Activated CD4-positive, alpha-beta memory T cell treated with anti-CD3 and anti-CD28 coated beads for 36 hours (primary cell): ENCODE data around the gene OTULIN. TPM values are rescaled to one million over a fixed set of nuclear protein-coding genes. Genes with fewer than 3 reads are reported as not detected.
A peak's percentile ranks its signal among the peaks of the same experiment; 100 is the strongest.

ENCODE experiments used
- CTCF ChIA-PET: fragments of 350-600 bp; sonication (Branson Sonifier 250); formaldehyde crosslinking; loops from one replicate; lab custom pipeline; 2021; ENCODE audit warnings: antibody characterized with exemption, inconsistent platforms; lab: Charles Lee
- POLR2A ChIA-PET: fragments of 350-600 bp; sonication (Branson Sonifier 250); formaldehyde crosslinking; loops from one replicate; lab custom pipeline; 2021; ENCODE audit warnings: antibody characterized with exemption; lab: Charles Lee
- DNase-seq: peaks from one replicate; pipeline ENCODE4 v3.0.0-alpha.2; 2020
- H3K27ac Mint-ChIP-seq: one replicate; pipeline ENCODE4 v1.8.0; 2021; ENCODE audit warnings: mixed read lengths
- H3K27me3 Mint-ChIP-seq: one replicate; pipeline ENCODE4 v1.8.0; 2021; ENCODE audit warnings: mixed read lengths
- H3K36me3 Mint-ChIP-seq: one replicate; pipeline ENCODE4 v1.8.0; 2021; ENCODE audit warnings: mixed read lengths
- H3K4me1 Mint-ChIP-seq: one replicate; pipeline ENCODE4 v1.8.0; 2021; ENCODE audit warnings: low read depth, mixed read lengths
- H3K4me3 Mint-ChIP-seq: one replicate; pipeline ENCODE4 v1.8.0; 2021; ENCODE audit warnings: mild to moderate bottlenecking, mixed read lengths
- H3K9me3 Mint-ChIP-seq: one replicate; pipeline ENCODE4 v1.8.0; 2021; ENCODE audit warnings: mixed read lengths
- intact Hi-C: fragments of 100-400 bp; cut with micrococcal nuclease; formaldehyde crosslinking; loops from one replicate; pipeline ENCODE4 v1.15.1; 2023
- total RNA-seq, 2 experiments: library from RNA; stranded (reverse); gene quantifications; one replicate each; pipeline ENCODE4 v1.2.3, GENCODE V29; 2021

OTULIN gene
- total RNA-seq, 2 experiments from 2014 or later, result 53.3 to 53.6 TPM

GRCh38 chr5:14696851-14697250 is 32.3 kb downstream of the OTULIN start:
- no peaks in the 10 kb centered on the region for H3K27me3 Mint-ChIP-seq
- CTCF ChIA-PET, result interaction anchor here (1.1 kb wide), 1 partner anchor 30 kb away, joined by 3 read pairs; no protein-coding TSS in a partner anchor
- H3K9me3 Mint-ChIP-seq, result no peaks in the 10 kb centered on the region
- no peak overlapping the region for H3K4me3 Mint-ChIP-seq
- peaks cover 41% of the 10 kb centered on the region for H3K4me1 Mint-ChIP-seq
- H3K36me3 Mint-ChIP-seq, result peaks cover 64% of the 10 kb centered on the region
- no peak for DNase-seq
- intact Hi-C loops, result no loop called here
- POLR2A ChIA-PET, result interaction anchor here (1.3 kb wide), 1 partner anchor 11 kb away, joined by 3 read pairs; no protein-coding TSS in a partner anchor
- H3K27ac Mint-ChIP-seq, result no peak overlapping the region

- DNase-seq, result no peak
- Mint-ChIP-seq H3K9me3 (no peaks in the 10 kb centered on the region), H3K4me3 (no peak overlapping the region), H3K27me3 (no peaks in the 10 kb centered on the region), H3K4me1 (peaks cover 56% of the 10 kb centered on the region), H3K27ac (peak overlapping the region; percentile 59), H3K36me3 (peaks cover 65% of the 10 kb centered on the region)
- ChIA-PET CTCF (interaction anchor here (1.0 to 1.3 kb wide), 2 partner anchors 13 to 347 kb away, joined by 3 to 6 read pairs; no protein-coding TSS in a partner anchor), POLR2A (no interaction called here)
- intact Hi-C loops, result no loop called here
Measured at GRCh38 chr5:14698495-14698894, 34.0 kb downstream of the OTULIN start.

DNA sequence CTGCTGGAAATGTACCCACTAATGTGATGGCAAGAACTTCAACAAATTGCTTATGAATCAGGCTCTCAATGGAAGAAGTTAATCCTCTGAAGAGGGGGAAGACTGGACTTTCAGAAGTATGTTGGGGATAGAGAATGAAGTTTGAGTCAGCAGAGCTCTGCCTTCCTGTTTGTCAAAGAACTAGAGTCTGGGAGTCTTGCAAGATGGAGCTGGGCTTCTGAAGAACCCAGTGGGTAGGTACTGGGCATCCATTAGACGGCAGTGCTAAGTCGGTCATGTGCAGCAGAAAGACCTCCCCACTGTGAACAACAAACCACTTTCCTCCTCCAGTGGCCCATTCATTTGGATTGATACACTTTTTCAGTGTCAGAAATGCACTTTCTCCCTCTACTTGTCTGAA is 34.6 kb downstream of the OTULIN start:
- POLR2A ChIA-PET, result no interaction called here
- Mint-ChIP-seq H3K9me3 (no peaks in the 10 kb centered on the region), H3K27me3 (no peaks in the 10 kb centered on the region), H3K4me3 (no peak overlapping the region), H3K4me1 (peaks cover 61% of the 10 kb centered on the region), H3K36me3 (peaks cover 64% of the 10 kb centered on the region), H3K27ac (peak overlapping the region; percentile 67)
- intact Hi-C loops, result no loop called here
- no peak for DNase-seq
- CTCF ChIA-PET, result interaction anchor here (1.3 kb wide), 1 partner anchor 347 kb away, joined by 3 read pairs; no protein-coding TSS in a partner anchor

DNA sequence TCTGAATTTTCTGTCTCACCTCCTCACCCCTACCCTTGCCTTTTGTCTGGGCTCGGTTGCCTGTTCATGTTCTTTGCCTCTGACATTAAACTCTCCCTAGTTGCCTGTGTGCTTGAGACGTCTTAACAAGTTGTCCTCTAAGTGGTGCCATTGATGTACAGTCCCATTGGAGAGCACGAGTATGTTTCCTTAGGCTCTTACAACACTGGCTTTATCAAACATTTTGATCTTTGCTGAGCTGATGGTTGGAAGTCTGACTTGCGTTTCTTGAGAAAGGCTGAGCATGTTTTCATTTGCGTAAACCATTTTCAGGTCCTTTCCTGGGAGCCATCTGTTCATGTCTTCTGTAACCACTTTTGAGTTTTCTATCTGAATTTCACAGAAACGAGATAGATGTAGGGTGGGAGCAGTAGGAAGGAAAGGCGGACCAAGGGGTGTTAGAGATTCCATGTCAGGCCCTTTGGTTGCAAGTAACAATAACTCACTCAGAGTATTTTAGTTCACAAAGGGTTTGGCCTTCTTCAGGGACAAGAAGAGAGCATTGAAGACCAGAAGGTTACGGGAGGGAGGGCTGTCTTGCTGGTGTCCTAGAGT is 35.4 kb downstream of the OTULIN start:
- H3K36me3 Mint-ChIP-seq, result peaks cover 70% of the 10 kb centered on the region
- H3K27me3 Mint-ChIP-seq, result no peaks in the 10 kb centered on the region
- H3K4me3 Mint-ChIP-seq, result no peak overlapping the region
- no peak for DNase-seq
- ChIA-PET CTCF (interaction anchor here (1.3 kb wide), 1 partner anchor 348 kb away, joined by 3 read pairs; no protein-coding TSS in a partner anchor), POLR2A (no interaction called here)
- intact Hi-C loops, result no loop called here
- H3K4me1 Mint-ChIP-seq, result peaks cover 67% of the 10 kb centered on the region
- no peaks in the 10 kb centered on the region for H3K9me3 Mint-ChIP-seq
- peak overlapping the region; percentile 40 for H3K27ac Mint-ChIP-seq

- CTCF ChIA-PET, result interaction anchor here (1.1 kb wide), 1 partner anchor 27 kb away, joined by 4 read pairs; no protein-coding TSS in a partner anchor
- no peak overlapping the region for H3K4me3 Mint-ChIP-seq
Measured at GRCh38 chr5:14700478-14701436, 36.2 kb downstream of the OTULIN start.

GRCh38 chr5:14701556-14701955 is 37.0 kb downstream of the OTULIN start:
- no peaks in the 10 kb centered on the region for H3K9me3 Mint-ChIP-seq
- POLR2A ChIA-PET, result no interaction called here

More at GRCh38 chr5:14700478-14701436, 36.2 kb downstream of the OTULIN start:
- DNase-seq, result no peak
- H3K27me3 Mint-ChIP-seq, result no peaks in the 10 kb centered on the region
- peaks cover 74% of the 10 kb centered on the region for H3K36me3 Mint-ChIP-seq
- H3K4me1 Mint-ChIP-seq, result peaks cover 71% of the 10 kb centered on the region
- intact Hi-C loops, result no loop called here
- POLR2A ChIA-PET, result interaction anchor here (0.7 kb wide), 1 partner anchor 22 kb away, joined by 3 read pairs; no protein-coding TSS in a partner anchor
- H3K27ac Mint-ChIP-seq, result no peak overlapping the region
- H3K9me3 Mint-ChIP-seq, result no peaks in the 10 kb centered on the region

DNA sequence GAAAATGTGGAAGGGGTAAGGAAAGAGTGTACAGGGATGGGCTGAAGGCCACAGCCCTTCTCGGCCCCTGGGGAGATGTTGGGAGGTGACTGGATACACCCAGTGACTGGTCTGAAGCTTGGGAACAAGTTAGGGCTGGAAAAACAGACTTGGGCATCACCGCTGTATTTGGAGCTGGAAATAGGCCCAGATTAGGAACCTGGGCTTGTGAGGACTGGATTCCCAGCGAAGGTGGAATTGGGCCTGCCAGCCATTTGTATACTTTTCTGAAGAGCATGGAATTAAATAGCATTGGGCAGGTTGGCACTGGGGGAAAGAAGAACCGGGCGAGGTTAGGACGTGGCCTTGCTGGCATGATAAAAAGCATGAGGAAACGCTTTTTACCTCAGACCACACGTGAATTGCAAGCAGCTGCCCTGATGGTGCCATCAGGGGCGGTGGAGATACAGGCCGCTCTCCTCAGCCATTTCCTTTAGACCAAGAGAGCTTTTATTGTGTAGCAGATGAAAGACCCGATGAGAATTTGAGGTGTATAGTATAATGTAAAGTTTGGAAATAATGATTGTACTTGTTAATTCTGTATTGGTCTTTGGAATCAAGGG is 37.8 kb downstream of the OTULIN start:
- Mint-ChIP-seq H3K4me1 (peaks cover 80% of the 10 kb centered on the region), H3K9me3 (no peaks in the 10 kb centered on the region), H3K27ac (peak overlapping the region; percentile 57), H3K27me3 (no peaks in the 10 kb centered on the region), H3K4me3 (no peak overlapping the region), H3K36me3 (peaks cover 75% of the 10 kb centered on the region)
- CTCF ChIA-PET, result interaction anchor here (0.7 to 1.1 kb wide), 3 partner anchors 17 to 312 kb away, joined by 3 read pairs; no protein-coding TSS in a partner anchor
- POLR2A ChIA-PET, result interaction anchor here (0.6 to 1.3 kb wide), 3 partner anchors 19 to 30 kb away, joined by 3 to 5 read pairs (median 3); no protein-coding TSS in a partner anchor
- DNase-seq, result no peak
- intact Hi-C loops, result no loop called here

More at GRCh38 chr5:14701556-14701955, 37.0 kb downstream of the OTULIN start:
- H3K4me1 Mint-ChIP-seq, result peaks cover 74% of the 10 kb centered on the region
- intact Hi-C loops, result no loop called here
- H3K27ac Mint-ChIP-seq, result peak overlapping the region; percentile 57
- no peak for DNase-seq
- H3K4me3 Mint-ChIP-seq, result no peak overlapping the region
- no peaks in the 10 kb centered on the region for H3K27me3 Mint-ChIP-seq
- CTCF ChIA-PET, result interaction anchor here (1.1 kb wide), 1 partner anchor 26 kb away, joined by 4 read pairs; no protein-coding TSS in a partner anchor
- H3K36me3 Mint-ChIP-seq, result peaks cover 75% of the 10 kb centered on the region

GRCh38 chr5:14705556-14705955 is 41.0 kb downstream of the OTULIN start:
- peaks cover 84% of the 10 kb centered on the region for H3K36me3 Mint-ChIP-seq
- CTCF ChIA-PET, result interaction anchor here (0.9 to 5.3 kb wide), 5 partner anchors 20 to 297 kb away, joined by 3 to 33 read pairs (median 5); no protein-coding TSS in a partner anchor
- peak overlapping the region; percentile 94 for H3K27ac Mint-ChIP-seq

DNA sequence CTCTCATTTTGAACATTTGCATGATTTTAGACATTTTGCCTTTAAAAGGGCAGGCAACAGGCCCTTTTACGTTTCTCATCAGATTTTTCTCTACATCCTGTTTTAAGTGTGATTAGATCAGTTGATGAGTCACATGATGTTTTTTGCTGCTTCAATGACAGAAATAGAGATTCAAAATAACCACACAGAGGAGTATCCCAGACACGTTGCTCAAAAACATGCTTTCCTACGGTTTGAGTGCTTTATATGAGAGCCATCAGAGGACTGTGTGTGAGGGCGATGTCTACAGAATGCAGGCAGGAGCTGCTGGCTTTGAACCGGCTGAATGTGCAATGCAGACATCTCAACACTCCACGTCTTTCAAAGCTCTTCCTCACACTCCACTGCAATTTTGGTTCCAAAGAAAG is 42.1 kb downstream of the OTULIN start:
- Mint-ChIP-seq H3K36me3 (peaks cover 84% of the 10 kb centered on the region), H3K27ac (peak overlapping the region; percentile 94), H3K27me3 (no peaks in the 10 kb centered on the region), H3K4me1 (peaks cover 74% of the 10 kb centered on the region), H3K4me3 (peak overlapping the region; percentile 57), H3K9me3 (no peaks in the 10 kb centered on the region)
- POLR2A ChIA-PET, result interaction anchor here (0.6 to 0.9 kb wide), 3 partner anchors 103 to 291 kb away, joined by 3 to 4 read pairs (median 3); no protein-coding TSS in a partner anchor
- peak; percentile 56 for DNase-seq
- intact Hi-C loops, result loop anchor here (1.0 to 5.0 kb wide), 7 partner anchors 16 to 296 kb away; no protein-coding TSS in a partner anchor
- CTCF ChIA-PET, result interaction anchor here (1.1 to 5.3 kb wide), 3 partner anchors 21 to 164 kb away, joined by 6 to 33 read pairs (median 21); partner anchors contain the start of gene ANKH

More at GRCh38 chr5:14705556-14705955, 41.0 kb downstream of the OTULIN start:
- POLR2A ChIA-PET, result interaction anchor here (1.3 kb wide), 1 partner anchor 30 kb away, joined by 3 read pairs; no protein-coding TSS in a partner anchor
- DNase-seq, result no peak
- Mint-ChIP-seq H3K9me3 (no peaks in the 10 kb centered on the region), H3K27me3 (no peaks in the 10 kb centered on the region), H3K4me1 (peaks cover 83% of the 10 kb centered on the region), H3K4me3 (no peak overlapping the region)
- intact Hi-C loops, result loop anchor here (5.0 kb wide), 1 partner anchor 297 kb away; no protein-coding TSS in a partner anchor

DNA sequence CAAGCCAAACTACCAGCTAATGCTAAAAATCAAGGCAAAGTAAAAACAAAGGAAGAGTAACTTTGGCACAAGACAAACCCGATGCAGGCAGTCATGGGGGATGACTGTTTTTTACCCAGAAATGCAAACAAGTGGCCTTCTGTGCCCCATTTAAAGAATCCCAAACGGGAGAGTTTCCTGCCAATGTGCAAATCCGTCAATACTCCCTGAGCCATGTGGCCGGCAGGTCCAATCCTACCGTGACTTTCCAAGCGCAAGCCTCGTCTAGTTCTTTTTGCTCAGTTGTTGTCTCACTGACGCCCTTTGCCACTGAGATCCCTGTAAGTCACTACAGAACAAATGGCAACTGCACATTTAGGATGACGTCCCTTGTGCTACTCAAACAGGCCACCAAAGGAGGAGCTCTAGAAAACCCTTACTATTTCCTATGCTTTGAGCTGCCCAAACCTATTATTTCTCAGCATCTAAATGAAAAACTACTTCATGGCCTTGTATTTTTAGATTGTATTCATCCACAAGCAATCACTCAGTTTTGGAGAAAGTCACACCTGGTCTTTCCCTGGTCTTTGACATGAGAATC is 43.4 kb downstream of the OTULIN start:
- POLR2A ChIA-PET, result interaction anchor here (0.6 to 1.1 kb wide), 3 partner anchors 11 to 44 kb away, joined by 3 read pairs; no protein-coding TSS in a partner anchor
- peak; percentile 9 for DNase-seq

More for the DNA sequence above, 43.4 kb downstream of the OTULIN start:
- H3K9me3 Mint-ChIP-seq, result no peaks in the 10 kb centered on the region
- H3K36me3 Mint-ChIP-seq, result peaks cover 87% of the 10 kb centered on the region
- peak overlapping the region; percentile 94 for H3K27ac Mint-ChIP-seq
- intact Hi-C loops, result loop anchor here (2.0 to 5.0 kb wide), 2 partner anchors 15 to 294 kb away; no protein-coding TSS in a partner anchor
- H3K4me1 Mint-ChIP-seq, result peaks cover 63% of the 10 kb centered on the region
- CTCF ChIA-PET, result interaction anchor here (0.9 to 5.3 kb wide), 7 partner anchors 9 to 296 kb away, joined by 3 to 33 read pairs (median 3); no protein-coding TSS in a partner anchor
- H3K27me3 Mint-ChIP-seq, result no peaks in the 10 kb centered on the region
- no peak overlapping the region for H3K4me3 Mint-ChIP-seq
